Mammary epithelial cell (primary cell): ENCODE measurements around the gene ISLR.

Experiments used
- EZH2 ChIP-seq: IDR thresholded peaks from 2 replicates; pipeline ENCODE4 v1.6.1; 2012; ENCODE audit warnings: low read length, inconsistent platforms, borderline replicate concordance
- TF ChIP-seq, protein P1 (sequence below), 2 donors: IDR thresholded peaks in 1 of 2; conservative IDR thresholded peaks in 1 of 2; 2 replicates each; pipeline ENCODE4 v1.5.1; 2011 to 2012; ENCODE audit warnings: inconsistent platforms in 2 of 2, low read length in 2 of 2, mild to moderate bottlenecking in 2 of 2, control low read depth in 1 of 2, low read depth in 1 of 2; ENCODE audit not compliant: insufficient read depth in 1 of 2; ENCODE audit errors: extremely low read depth in 1 of 2

DNA sequence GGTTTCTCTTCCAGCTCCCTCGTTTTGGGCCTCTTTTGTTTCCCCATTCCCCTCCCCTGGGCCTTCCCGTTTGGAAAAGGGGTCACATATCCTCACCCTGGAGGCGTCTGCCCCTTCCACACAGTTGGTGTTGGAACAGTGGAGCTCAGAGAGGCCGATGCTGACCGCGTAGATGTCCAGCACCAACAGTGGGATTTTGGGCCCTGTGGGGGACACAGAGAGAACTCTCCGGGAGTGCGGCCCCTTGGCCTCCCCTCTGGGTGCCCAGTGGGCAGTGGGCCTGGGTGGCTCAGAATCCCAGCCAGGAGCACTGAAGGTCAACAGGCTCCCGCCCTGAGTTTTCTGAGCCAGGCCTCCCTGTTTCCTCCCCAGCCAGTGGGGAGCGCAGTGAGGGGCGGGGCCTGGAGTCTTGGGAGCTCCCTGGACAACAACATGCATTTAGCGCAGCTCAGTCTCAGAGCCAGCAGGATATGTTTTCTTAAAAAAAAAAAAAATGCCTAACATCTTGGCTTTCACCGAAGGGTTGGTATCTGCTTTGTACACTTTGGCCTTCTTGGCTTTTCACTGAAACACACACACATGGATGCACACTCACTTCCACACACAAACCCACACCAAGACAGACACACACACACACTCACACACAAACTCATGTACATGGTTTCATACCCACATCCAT, 670 bp upstream of the ISLR start:
- TF ChIP-seq, protein P1, sequence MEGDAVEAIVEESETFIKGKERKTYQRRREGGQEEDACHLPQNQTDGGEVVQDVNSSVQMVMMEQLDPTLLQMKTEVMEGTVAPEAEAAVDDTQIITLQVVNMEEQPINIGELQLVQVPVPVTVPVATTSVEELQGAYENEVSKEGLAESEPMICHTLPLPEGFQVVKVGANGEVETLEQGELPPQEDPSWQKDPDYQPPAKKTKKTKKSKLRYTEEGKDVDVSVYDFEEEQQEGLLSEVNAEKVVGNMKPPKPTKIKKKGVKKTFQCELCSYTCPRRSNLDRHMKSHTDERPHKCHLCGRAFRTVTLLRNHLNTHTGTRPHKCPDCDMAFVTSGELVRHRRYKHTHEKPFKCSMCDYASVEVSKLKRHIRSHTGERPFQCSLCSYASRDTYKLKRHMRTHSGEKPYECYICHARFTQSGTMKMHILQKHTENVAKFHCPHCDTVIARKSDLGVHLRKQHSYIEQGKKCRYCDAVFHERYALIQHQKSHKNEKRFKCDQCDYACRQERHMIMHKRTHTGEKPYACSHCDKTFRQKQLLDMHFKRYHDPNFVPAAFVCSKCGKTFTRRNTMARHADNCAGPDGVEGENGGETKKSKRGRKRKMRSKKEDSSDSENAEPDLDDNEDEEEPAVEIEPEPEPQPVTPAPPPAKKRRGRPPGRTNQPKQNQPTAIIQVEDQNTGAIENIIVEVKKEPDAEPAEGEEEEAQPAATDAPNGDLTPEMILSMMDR (conservative IDR thresholded peaks at IDR 0.05 in 1 of 2, IDR thresholded peaks at IDR 0.05 in 1 of 2; ENCODE audit: extremely low read depth in 1 of 2, insufficient read depth in 1 of 2, low read depth in 1 of 2, low read length in 2 of 2) = no peak
- TF ChIP-seq EZH2 = no peak
